Esophagus squamous epithelium (tissue), 4 donors: ENCODE results near the gene USP20.

Experiments
- CTCF ChIP-seq, 6 experiments: fragments of 450-650 bp in 4 of 6; fragments of 200-600 bp in 2 of 6; sonication (generic) in 2 of 6; IDR thresholded peaks; one replicate each; pipeline ENCODE4 v1.5.1; 2016 to 2019; ENCODE audit warnings: antibody characterized with exemption in 6 of 6, mild to moderate bottlenecking in 4 of 6, moderate library complexity in 4 of 6
- POLR2A ChIP-seq, 4 donors: fragments of 450-650 bp; IDR thresholded peaks; one replicate each; pipeline ENCODE4 v1.6.1; 2017; ENCODE audit warnings: antibody characterized with exemption in 4 of 4, mild to moderate bottlenecking in 4 of 4, moderate library complexity in 3 of 4

GRCh38 chr9:129802833-129803675 is 32.2 kb upstream of the USP20 start, which contains the start of gene TOR1B:
- TF ChIP-seq CTCF (IDR thresholded peaks at IDR 0.05) (peak in 1 of 6 experiments; percentile 5), POLR2A (IDR thresholded peaks at IDR 0.05) (peak in 3 of 4 donors; percentile 29 to 82 (median 81))
